ENCODE measurements around the gene RBM22.

GRCh38 chr5:150670948-150671310 lies 29.9 kb downstream of the RBM22 start:
- no peak for TF ChIP-seq POLR2A (IDR thresholded peaks at IDR 0.05)
- no peak for TF ChIP-seq CTCF (IDR thresholded peaks at IDR 0.05)
